Measurements from ENCODE around the gene LTBP2.

LTBP2 gene

DNA sequence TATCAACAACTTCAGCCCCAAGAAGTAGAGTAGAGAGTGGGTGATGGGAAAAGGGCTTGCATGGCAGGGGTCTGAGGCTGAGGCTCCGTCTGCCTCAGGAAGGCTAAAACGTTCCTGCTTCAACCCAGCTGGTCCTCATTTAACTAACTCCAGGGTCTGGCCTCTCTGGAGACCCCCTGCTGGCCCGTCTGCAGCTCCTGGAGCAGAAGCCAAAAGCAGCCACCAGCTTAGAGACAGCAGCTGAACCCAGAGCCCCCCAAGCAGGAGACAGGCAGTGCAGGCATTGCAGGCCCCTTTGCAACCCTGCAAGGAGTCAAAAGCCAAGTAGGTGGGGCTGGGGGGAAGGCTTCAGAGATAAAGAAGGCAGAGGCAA, 25.1 kb upstream of the LTBP2 start:
- DNase-seq, result no peak

DNA sequence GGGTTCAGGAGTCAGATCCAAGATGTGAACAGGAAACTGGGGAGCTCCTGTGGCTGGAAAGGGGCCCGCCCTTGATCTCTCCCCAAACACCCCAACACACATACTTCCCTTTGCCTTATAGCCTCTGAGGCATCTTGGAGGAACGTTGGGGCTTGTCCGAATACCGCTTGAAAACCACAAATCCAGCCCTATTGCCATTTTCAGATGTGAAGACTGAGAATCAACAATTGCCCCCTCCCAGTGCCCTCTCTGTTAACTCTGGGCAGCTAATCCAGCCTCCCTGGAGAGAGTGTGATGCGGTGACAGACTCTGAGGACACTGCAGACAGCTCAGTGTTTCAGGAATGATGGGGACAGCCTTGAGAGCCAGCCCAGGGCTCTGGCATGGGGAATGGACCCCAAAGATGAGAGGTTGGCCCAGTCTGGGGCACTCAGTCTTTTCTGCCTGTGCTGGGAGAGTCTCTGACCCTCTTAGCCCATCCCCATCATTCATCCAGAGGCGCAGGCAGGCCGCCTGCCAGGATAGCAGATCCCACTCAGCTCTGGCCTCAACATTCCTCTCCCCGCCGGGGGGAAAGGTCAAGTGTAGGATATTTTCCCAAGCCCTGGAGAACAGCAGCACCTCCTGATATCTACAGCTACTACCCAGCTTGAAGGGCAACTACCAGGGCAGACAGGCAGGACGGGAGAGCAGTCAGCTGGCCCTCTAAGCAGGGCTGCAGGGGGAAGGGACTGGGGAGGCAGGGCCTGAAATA, 24.6 kb upstream of the LTBP2 start:
- no peak for DNase-seq

DNA sequence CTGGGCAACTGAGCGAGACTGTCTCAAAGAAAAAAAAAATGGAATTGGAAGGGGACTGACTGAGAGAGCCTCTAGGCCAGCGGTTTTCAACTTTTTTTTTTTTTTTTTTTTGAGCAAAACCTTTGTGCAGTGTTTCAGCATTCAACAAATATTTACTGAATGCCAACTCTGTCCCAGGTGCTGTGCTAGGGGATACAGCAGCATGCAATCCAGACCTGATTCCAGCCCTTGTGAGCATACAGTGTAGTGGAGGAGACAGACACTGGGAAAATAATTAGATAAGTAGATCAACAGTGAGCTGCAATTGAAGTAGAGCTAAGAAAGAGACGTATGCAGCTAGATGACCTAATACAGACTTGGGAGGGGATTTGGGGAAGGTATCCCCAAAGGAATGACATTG, 23.8 kb upstream of the LTBP2 start:
- DNase-seq, result no peak

DNA sequence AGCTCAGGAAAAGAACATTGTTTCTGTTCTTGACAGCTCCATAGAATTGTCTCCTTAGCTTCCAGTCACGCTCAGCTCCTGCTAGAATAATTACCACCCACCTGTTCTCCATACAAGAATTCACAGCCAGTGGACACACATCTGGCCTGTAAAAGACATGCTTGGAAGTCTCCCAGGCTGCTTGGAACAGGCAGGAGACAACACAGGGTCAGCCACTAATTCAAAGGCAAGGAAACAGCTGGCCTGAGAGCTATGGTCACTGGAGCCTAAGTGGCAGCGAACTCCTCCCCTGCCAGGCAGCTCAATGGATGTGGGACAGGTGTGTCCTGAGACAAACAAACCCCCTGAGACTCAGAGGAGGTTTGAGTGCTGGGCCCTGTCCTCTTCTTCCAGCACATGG, 22.9 kb upstream of the LTBP2 start:
- no peak for DNase-seq

DNA sequence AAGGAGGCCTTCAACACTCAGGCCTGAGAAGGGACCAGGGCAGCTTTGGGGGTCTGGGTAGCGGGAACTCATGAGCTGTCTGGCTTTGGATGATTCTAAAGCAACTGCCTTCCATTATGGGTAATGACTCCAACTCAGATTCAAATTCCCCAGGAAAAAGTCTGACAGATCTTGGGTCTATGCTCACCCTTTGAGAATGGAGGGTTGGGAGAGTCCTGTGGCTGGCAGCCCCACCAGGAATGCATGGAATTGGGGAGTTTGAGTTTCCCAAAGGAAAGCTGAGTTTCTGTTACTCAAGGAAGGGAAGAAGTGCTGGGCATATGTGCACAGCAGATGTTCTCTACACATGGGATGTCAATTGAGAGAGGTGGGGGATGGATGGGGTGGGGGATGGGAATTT, 22.4 kb upstream of the LTBP2 start:
- no peak for DNase-seq

DNA sequence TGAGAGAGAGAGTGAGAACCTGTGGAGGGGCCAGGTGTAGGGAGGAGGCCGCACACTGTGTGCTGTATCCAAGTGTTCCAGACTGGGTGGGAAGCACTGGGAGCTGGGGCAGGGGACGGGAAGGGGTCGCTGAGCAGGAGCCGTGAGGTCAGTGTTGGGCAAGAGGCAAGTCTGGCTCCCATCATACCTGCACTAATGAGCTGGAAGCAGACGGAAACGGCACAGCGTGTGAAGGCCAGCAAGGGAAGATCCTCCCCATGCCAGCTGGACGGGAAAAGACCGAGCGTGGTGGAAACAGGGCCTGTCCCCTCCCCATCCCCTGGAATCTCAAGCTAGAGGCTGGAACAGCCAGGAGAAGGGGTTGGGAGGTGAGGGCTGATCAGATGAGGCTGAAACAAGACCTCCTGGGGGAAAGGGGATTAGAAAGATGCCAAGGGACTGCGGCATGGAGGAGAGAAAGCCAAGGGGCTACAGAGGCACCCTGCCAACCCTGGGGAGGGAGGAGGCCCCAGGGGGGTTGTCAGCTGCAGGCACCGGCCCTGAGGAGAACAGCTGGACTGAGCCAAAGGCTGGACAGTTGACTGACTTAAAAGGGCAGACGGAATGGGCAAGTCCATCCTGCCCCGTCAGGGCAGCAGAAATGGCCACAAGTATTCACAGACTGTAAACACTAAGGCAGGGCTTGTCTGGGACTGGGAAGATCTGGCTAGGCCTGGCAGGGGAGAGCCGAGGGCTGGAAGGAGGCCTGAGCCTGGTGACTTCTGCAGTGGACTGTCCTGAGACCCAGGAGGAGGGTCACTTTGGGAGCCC, 19.0 kb upstream of the LTBP2 start:
- DNase-seq, result no peak

DNA sequence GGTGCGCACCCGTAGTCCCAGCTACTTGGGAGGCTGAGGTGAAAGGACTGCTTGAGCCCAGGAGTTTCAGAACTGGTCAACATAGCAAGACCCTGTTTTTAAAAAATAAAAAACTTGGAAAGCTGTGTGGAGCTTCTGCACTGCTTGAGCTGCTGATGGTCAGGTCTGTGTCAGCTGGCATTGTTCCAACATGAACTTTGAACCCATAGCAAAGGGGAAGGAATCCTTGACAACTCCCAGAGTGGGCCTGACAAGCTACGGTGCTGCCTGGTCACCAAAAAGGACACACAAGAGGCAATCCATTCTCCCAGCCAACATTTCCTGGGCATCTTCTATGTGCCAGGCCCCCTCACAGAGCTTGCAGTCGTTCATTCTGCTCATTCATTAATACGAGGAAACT, 16.4 kb upstream of the LTBP2 start:
- no peak for DNase-seq

DNA sequence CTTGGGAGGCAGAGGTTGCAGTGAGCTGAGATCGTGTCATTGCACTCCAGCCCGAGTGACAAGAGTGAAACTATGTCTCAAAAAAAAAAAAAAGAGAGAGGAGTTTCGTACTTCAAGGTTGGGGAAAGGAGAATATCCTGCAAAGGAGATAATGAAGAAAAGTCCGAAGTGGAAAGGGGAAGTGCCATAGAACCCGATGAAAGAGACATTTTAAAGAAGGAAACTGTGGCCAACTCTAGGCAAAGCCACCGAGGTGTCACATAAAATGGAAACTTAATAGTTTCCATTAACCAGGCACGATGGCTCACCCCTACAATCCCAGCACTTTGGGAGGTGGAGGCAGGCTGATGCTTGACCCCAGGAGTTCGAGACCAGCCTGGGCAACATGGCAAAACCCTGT, 15.0 kb upstream of the LTBP2 start:
- no peak for DNase-seq

DNA sequence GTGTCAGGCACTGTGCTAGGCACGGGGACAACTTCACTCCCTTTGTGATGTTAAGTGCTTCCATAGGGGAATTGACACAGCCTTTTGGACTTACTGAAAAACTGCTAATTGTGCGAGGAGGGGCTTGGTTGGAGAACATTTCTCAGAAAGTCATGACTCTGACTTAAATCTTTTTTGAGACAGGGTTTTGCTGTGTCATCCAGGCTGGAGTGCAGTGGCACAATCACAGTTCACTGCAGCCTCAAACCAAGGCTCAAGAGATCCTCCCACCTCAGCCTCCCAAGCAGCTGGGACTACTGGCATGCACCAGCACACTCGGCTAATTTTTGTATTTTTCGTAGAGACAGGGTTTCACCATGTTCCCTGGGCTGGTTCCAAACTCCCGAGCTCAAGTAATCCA, 10.2 kb upstream of the LTBP2 start:
- DNase-seq, result no peak

DNA sequence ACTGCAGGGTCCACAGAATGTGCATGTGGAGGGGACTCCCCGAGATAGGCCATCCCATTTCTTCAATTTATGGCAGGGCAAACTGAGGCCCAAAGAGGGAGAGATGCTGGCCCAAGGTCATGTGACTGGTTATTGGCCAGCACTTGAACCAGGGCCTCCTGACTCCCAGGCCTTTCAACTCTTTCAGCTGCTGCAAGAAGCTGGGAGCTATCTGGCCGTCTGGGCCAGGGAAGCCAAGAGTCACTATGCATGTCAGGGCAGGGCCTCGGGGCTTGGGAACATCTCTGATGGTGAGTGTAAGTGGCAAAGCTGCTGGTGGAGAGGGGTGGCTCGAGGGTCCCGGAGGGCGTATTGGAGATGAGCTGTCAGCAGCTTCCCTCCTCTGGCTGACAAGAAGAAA, 9.5 kb upstream of the LTBP2 start:
- no peak for DNase-seq

DNA sequence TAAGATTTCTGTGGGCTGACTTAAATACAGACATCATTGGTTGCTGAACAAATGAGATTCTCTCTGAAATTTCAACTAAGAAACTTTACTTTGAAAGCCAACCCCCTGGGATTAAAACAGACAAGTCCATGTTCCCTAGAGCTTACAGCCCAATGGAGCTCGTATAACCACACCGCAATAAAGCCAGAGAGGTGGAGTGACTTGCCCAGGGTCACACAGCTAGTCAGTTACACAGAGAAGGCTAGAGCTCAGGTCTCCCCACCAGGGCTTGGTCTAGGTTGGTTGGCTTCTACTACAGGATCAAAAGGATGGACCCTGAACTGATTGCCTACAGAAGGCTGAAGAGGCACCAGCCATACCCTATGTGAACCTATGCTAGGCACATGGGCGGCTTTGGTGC, 8.9 kb upstream of the LTBP2 start:
- no peak for DNase-seq

DNA sequence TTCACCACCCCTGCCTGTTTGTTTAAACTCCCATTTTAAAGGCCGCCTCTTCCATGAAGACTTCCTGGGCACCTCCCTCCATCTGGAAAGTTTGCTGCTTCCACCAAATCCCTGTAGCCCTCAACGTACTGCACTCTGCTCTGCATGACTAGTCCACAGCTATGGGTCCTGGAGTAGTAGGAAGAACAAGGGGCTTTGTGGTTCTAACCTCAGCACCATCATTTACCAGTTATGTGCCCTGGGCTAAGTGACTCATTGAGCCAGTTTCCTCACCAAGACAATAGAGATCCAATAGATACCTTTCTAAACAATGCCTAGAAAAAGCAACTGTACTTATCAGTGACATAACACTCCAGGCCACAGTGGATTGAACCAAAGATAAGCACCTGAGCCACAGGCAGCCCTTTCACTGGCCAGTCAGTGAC, 8.5 kb upstream of the LTBP2 start:
- peak; percentile 56 for DNase-seq

DNA sequence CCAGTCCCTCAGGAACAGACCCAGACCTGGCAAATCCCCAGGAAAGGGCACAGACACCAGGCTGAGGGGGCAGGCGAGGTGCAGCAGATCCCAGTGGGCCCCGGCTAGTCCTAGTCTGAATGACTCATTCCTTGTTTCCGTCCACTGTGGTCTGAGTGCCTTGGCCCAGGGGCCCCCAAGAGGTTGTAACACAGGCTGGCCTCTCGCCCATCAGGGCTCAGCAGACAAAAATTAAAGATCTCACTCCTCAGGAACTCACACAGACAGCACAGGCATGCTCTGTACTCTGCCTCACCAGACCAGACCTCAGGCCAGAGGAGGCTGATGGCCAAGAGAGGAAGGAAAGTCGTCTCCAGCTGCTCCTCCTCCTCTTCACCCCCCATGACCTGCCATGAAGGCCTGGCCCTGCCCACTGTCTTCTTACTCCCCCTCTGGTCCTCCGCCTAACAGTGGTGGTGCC, 7.7 kb upstream of the LTBP2 start:
- DNase-seq, result peak; percentile 34

DNA sequence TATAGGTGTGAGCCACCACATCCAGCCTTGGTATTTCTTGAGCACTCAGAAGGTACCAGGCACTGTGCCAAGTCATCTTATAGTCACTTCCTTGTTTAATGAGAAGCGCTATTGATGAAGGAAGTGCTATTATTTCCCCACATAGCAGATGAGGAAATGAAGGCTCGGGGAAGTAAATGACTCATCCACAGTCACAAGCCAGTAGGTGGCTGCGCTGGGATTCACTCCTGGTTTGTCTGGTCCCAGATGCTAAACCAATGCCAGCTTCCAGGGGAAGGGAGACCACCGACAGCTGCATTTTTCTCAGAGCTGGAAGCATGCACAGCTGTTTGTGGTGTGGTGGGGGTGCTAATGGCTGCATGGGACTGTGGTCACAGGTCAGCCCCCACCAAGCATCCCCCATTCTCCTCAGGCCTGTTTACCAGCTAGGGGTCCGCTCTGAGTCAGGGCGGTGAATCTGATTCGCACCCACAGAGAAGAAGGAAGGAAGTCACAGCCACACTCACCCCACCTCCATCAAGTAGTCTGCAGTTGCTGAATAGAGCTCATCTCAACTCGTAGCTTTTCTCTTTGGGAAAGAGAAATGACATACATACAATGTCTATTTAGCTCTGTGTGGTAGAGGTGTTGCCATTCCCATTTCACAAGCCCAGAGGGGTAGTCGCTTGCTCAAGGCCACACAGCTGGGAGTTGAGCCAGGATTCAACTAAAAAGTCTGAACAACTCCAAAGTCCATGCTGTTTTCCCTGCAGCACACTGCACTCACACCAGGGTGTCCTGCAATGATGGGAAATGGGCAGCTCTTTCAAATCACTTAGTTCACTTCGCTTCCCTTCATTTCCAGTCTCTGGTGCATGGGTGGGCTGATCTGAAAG, 6.3 kb upstream of the LTBP2 start:
- peak; percentile 88 for DNase-seq

DNA sequence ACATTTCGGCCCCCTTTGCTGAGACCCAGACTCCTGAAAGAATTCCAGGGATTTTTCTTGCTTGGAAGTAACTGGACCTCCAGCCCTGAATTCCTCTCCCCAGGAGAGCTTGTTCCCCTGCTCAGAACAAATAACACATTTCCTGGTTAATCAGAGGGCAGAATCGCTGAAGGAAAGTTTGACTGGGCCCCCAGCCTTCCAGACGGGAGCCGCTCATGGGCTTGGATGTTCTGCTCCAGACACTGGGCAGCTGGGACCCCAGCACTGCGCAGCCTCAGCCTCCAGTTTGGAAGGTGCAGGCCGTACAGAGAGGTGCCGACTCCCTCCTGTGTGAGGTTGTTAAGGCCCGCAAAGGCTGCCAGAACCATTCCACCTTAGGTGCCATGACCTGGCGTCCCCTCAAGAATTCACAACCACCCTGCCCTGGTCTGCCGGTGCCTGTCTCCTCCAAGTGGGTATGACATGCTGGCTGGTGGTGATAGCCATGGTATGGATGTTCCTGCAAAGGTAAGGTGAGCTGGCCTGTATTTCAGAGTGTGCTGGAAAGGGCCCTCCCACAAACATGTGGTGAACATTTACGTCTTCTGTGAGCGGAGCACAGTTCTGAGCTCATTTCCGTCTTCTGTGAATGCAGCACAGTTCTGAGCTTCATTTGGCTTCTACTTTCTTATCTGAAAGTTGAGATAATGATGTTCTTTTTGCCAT, 5.1 kb upstream of the LTBP2 start:
- DNase-seq, result no peak

DNA sequence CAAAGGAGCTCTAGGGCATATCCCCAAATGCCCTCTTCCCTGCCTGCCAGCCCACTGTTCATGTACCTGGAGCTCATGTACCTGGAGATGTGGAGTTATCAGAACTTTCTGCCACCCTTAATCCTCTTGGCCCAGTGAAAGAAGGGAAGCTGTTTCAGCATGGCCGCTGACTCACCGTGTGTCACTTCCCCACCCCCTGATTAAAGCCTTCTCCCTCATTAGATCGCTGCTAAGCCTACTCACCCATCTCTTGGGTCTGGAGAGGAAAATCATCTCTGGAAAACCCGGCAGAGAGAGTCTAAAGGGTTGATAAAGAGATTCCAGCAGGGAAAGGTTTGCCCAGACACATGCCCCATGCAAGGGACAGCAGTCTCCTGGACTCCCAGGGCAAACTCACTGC, 4.5 kb upstream of the LTBP2 start:
- peak; percentile 13 for DNase-seq

DNA sequence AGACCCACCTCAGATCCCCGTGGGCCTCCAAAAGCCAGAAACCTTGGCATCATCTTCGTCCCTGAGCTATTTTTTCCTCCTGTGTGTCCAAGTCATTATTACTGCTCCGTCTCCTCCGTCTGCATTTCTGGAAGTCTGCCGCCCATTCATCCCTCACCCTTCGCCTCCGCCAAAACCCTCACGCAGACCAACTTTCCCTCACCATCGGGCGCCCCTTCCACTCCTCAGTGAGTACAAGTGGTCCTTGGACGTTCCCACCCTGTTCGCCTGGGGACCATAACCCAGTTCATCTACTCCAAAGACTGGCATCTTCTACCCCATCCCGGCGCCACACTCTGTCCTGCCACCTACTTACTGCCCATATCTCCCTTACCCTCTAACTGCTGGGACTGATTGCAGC, 3.7 kb upstream of the LTBP2 start:
- no peak for DNase-seq

DNA sequence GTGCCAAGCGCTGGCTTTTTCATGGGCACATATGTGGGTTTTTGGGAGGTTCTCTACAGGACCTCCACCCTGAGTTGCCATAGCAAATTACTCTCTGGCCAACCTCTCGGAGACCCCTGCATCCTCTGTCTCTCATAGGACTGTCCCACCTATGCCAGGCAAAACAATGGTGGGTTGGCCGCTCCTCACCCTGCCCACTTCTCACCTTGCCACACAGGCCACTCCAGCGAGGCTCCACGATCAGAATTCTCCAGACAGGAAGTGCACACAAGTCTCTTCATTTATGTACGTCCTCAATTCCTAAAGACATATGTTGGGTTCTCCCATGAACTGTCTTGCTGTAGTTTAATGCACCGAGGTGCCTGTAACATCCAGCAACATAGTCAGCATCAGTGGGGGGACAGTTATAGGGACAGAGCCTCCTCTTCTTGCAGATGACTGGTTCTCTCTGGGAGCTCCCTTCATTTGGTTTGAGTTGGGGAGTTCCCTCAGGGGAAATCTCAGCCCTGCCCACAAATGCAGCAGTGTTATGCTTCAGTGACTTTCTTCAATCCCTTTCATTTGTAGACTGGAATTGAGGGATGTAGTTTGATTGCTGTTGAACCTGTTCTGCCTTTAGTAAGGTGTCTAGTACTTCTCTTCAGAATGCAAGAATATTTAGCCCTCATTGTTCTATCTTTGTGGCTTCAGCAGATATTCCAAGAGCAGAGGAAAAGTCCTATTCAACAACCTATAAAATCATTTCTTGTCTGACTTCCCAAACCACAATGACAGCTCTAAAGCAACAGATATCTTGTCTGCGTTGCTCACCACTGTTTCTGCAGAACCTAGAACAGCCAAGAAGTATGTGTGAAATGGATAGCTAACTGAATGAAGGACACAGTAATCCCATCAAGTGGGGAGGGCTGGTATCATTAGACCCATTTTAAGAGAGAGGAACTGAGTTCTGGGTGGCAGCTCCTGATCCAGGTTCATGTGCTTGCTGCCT, 2.8 kb upstream of the LTBP2 start:
- DNase-seq, result no peak

DNA sequence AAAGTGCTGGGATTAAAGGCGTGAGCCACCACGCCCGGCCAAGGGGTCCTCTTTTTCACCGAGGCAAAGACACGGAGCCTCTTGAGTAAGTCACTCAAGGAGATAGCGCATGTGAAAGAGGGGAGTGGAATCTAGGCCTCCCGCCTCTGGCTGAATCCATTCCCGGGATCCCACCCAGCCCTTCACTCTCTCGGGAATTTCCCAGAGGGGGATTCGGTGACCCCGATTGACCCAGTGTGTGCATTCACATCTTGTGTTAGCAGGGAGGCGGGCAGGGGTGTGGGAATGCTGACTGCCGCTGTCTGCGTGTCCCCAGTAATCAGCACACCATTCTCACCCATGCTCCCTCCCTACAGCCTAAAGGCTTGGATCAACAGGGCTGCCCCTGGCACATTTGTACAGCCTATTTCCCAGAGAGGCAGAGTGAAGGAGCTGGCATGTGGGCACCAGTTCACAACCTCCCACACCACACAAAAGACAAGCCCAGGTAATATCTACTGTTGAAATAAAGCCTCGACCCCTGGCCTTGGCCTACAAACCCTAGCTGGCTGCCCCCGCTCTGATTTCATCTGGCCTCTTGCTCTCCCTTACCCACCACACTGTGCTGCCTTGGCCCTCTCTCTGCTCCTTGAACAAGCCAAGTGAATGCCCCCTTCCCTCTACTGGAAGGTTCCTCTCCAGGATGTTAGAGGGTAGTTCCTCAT, 1.3 kb upstream of the LTBP2 start:
- DNase-seq, result no peak

DNA sequence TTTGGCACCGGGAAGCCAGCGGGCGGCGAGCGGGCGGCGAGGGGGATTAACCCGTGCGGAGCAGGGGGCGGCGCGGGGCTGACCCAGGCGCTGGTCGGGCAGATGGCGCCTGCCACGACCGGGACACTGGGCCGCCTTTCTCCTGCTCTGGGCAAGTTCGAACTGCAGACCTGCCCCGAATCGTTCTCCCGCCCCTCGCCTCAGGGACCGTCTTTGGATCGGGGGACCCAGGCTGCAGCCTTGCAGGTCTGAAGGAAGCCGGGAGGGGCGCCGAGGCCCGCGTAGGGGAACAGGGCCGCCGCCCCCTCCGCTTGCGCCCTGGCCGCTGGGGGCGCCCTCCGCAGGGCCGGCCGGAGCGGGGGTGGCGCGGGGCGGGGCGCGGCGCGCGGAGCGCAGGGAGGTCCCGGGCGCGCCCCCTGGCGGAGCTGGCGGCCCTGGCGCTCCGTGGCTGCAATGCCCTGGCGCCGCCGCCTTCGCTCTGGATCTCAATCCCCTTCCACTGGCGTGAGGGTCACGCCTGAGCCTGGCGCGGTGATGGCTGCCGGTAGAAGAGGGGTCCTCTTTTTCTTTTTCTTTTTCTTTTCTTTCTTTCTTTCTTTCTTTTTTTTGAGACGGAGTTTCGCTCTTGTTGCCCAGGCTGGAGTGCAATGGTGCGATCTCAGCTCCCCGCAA, 449 bp upstream of the LTBP2 start:
- DNase-seq, result no peak

All from NK-92 treated with Interleukin-12 subunit alpha and Interleukin-12 subunit beta, amount 100 ng/mL, for 24 hours (cell line).